SK-N-SH (cell line): ENCODE measurements around the gene GOLGA3. TPM values are rescaled to one million over a fixed set of nuclear protein-coding genes. Genes with fewer than 3 reads are reported as not detected.
"Not testable (repeated sequence)": the region's sequence is repeated elsewhere in the genome, so short reads cannot be mapped to it uniquely, and the experiment has no call there.

ENCODE experiments used
- CTCF ChIA-PET: fragments of 300-600, 350-600 bp; formaldehyde crosslinking; extraction: SDS; loops from one replicate; lab custom pipeline; 2021; lab: Yijun Ruan, JAX
- POLR2A ChIA-PET: fragments of 350-600 bp; sonication (Branson Sonifier 250); formaldehyde crosslinking; extraction: SDS; loops from one replicate; lab custom pipeline; 2020; ENCODE audit warnings: antibody characterized with exemption, inconsistent platforms; lab: Yijun Ruan, JAX
- DNase-seq: peaks from one replicate; pipeline ENCODE4 v3.0.0; 2012
- H2AFZ ChIP-seq: fragments of 200-600 bp; sonication (generic); 2 replicates; pipeline ENCODE4 v1.8.1; 2016; ENCODE audit warnings: antibody characterized with exemption, mild to moderate bottlenecking, low read depth
- H3F3A ChIP-seq: fragments of 200-600 bp; sonication (generic); replicated peaks from 2 replicates; pipeline ENCODE3; 2016; ENCODE audit warnings: antibody characterized with exemption, mild to moderate bottlenecking; ENCODE audit not compliant: insufficient read depth
- H3K27ac ChIP-seq, 2 experiments: fragments of 200-500 bp in 1 of 2; fragments of 200-600 bp in 1 of 2; sonication (Bioruptor generic) in 1 of 2; sonication (generic), shearing (Covaris generic) in 1 of 2; 2 replicates each; pipeline versions ENCODE4 v1.5.1 to v1.6.1; 2014 to 2016; ENCODE audit warnings: low read depth in 2 of 2, inconsistent platforms in 1 of 2, low read length in 1 of 2, mild to moderate bottlenecking in 1 of 2, mixed read lengths in 1 of 2
- H3K27me3 ChIP-seq: fragments of 200-600 bp; sonication (generic), shearing (Covaris generic); 2 replicates; pipeline ENCODE4 v1.6.1; 2016; ENCODE audit warnings: mixed run types; ENCODE audit not compliant: insufficient read depth
- H3K36me3 ChIP-seq, 2 experiments: fragments of 200-500 bp in 1 of 2; fragments of 200-600 bp in 1 of 2; sonication (Bioruptor generic) in 1 of 2; sonication (generic) in 1 of 2; replicated peaks in 1 of 2; 2 replicates each; pipeline versions ENCODE3 to v1.5.1; 2014 to 2016; ENCODE audit warnings: low read length in 1 of 2, mild to moderate bottlenecking in 1 of 2; ENCODE audit not compliant: insufficient read depth in 2 of 2, control insufficient read depth in 1 of 2
- H3K4me1 ChIP-seq, 2 experiments: fragments of 200-500 bp in 1 of 2; fragments of 200-600 bp in 1 of 2; sonication (Bioruptor generic) in 1 of 2; sonication (generic), shearing (Covaris generic) in 1 of 2; 2 replicates each; pipeline versions ENCODE4 v1.5.1 to v1.6.1; 2014 to 2016; ENCODE audit warnings: low read depth in 1 of 2, low read length in 1 of 2, mixed run types in 1 of 2; ENCODE audit not compliant: insufficient read depth in 2 of 2, control insufficient read depth in 1 of 2
- H3K4me2 ChIP-seq: fragments of 200-600 bp; sonication (generic), shearing (Covaris generic); 2 replicates; pipeline ENCODE4 v1.6.1; 2017; ENCODE audit warnings: mixed run types
- H3K4me3 ChIP-seq, 2 experiments: fragments of 200-500 bp in 1 of 2; fragments of 200-600 bp in 1 of 2; sonication (Bioruptor generic) in 1 of 2; sonication (generic), shearing (Covaris generic) in 1 of 2; 2 replicates each; pipeline versions ENCODE4 v1.5.1 to v1.8.1; 2014 to 2016; ENCODE audit warnings: low read depth in 2 of 2, inconsistent platforms in 1 of 2, low read length in 1 of 2, mild to moderate bottlenecking in 1 of 2, mixed read lengths in 1 of 2, moderate library complexity in 1 of 2
- H3K79me2 ChIP-seq: fragments of 200-600 bp; sonication (generic); 2 replicates; pipeline ENCODE4 v1.8.1; 2017; ENCODE audit warnings: mild to moderate bottlenecking; ENCODE audit not compliant: insufficient read depth
- H3K9ac ChIP-seq: fragments of 200-600 bp; sonication (generic); 2 replicates; pipeline ENCODE4 v1.6.1; 2017; ENCODE audit warnings: mixed run types
- H3K9me2 ChIP-seq: fragments of 200-600 bp; sonication (generic); 2 replicates; pipeline ENCODE4 v1.6.1; 2017; ENCODE audit warnings: mixed run types
- H3K9me3 ChIP-seq: fragments of 200-600 bp; sonication (generic); 2 replicates; pipeline ENCODE4 v1.6.1; 2017; ENCODE audit warnings: mixed run types, mild to moderate bottlenecking, moderate library complexity
- H4K20me1 ChIP-seq: fragments of 200-600 bp; sonication (generic); 2 replicates; pipeline ENCODE4 v1.6.1; 2017; ENCODE audit warnings: mild to moderate bottlenecking, mixed run types; ENCODE audit not compliant: insufficient read depth
- CHD2 ChIP-seq: fragments of 150-350 bp; IDR thresholded peaks from 2 replicates; pipeline ENCODE4 v1.6.1; 2018; ENCODE audit warnings: low read length; ENCODE audit not compliant: partially characterized antibody
- ELF1 ChIP-seq: IDR thresholded peaks from 2 replicates; pipeline ENCODE4 v1.4.0; 2012
- FOXJ3 ChIP-seq: sonication (generic); formaldehyde crosslinking; IDR thresholded peaks from 2 replicates; pipeline ENCODE4 v1.5.1; 2020; ENCODE audit warnings: mild to moderate bottlenecking, missing genetic modification reagents
- FOXM1 ChIP-seq: IDR thresholded peaks from 2 replicates; pipeline ENCODE4 v1.4.0; 2012; ENCODE audit warnings: low read depth, mild to moderate bottlenecking
- GABPA ChIP-seq: IDR thresholded peaks from 2 replicates; pipeline ENCODE4 v1.4.0; 2012; ENCODE audit warnings: low read depth, mild to moderate bottlenecking
- GATA2 ChIP-seq: sonication (generic); formaldehyde crosslinking; IDR thresholded peaks from 2 replicates; pipeline ENCODE4 v1.5.0; 2020; ENCODE audit warnings: mild to moderate bottlenecking, missing genetic modification reagents
- MEF2A ChIP-seq: IDR thresholded peaks from 2 replicates; pipeline ENCODE4 v1.4.0; 2012; ENCODE audit warnings: low read depth, borderline replicate concordance
- MXI1 ChIP-seq: IDR thresholded peaks from 2 replicates; pipeline ENCODE4 v1.6.1; 2012; ENCODE audit warnings: mild to moderate bottlenecking, low read depth, low read length, improper control_type of control experiment
- NFIC ChIP-seq: IDR thresholded peaks from 2 replicates; pipeline ENCODE4 v1.4.0; 2012; ENCODE audit warnings: borderline replicate concordance
- RAD21 ChIP-seq: IDR thresholded peaks from 2 replicates; pipeline ENCODE4 v1.6.1; 2012; ENCODE audit warnings: mild to moderate bottlenecking, low read length
- RCOR1 ChIP-seq: fragments of 150-350 bp; IDR thresholded peaks from 2 replicates; pipeline ENCODE4 v1.6.1; 2017; ENCODE audit warnings: antibody characterized with exemption, low read length
- RFX5 ChIP-seq: IDR thresholded peaks from 2 replicates; pipeline ENCODE4 v1.6.1; 2012; ENCODE audit warnings: mild to moderate bottlenecking, improper control_type of control experiment, low read length
- RXRA ChIP-seq: IDR thresholded peaks from 2 replicates; pipeline ENCODE4 v1.4.0; 2012; ENCODE audit warnings: low read depth, mild to moderate bottlenecking, borderline replicate concordance
- SMC3 ChIP-seq: IDR thresholded peaks from 2 replicates; pipeline ENCODE4 v1.6.1; 2012; ENCODE audit warnings: low read depth, low read length, improper control_type of control experiment
- TAF1 ChIP-seq: IDR thresholded peaks from 2 replicates; pipeline ENCODE4 v1.6.1; 2012; ENCODE audit warnings: low read depth, mild to moderate bottlenecking, low read length, moderate library complexity, borderline replicate concordance
- TCF12 ChIP-seq: IDR thresholded peaks from 2 replicates; pipeline ENCODE4 v1.4.0; 2012
- TEAD4 ChIP-seq: IDR thresholded peaks from 2 replicates; pipeline ENCODE4 v1.4.0; 2012; ENCODE audit warnings: mild to moderate bottlenecking, borderline replicate concordance; ENCODE audit not compliant: insufficient read depth
- USF1 ChIP-seq: IDR thresholded peaks from 2 replicates; pipeline ENCODE4 v1.4.0; 2012; ENCODE audit warnings: low read depth, borderline replicate concordance
- USF2 ChIP-seq: fragments of 150-350 bp; IDR thresholded peaks from 2 replicates; pipeline ENCODE4 v1.6.1; 2017; ENCODE audit warnings: antibody characterized with exemption, low read length, low read depth, borderline replicate concordance
- WGBS: methylation state at CpG from one replicate; pipeline ENCODE4 v1.1.6; 2017; ENCODE audit warnings: low lambda C conversion rate; 5-methylcytosine and 5-hydroxymethylcytosine counted together
- polyA plus RNA-seq, 3 experiments: library from polyadenylated mRNA; depleted of rRNA; stranded (reverse); fragments of >200 nt; gene quantifications; 2 replicates each; pipeline ENCODE4 v1.2.3, GENCODE V29; 2012
- TF ChIP-seq, protein P1 (sequence below): fragments of 150-350 bp; IDR thresholded peaks from 2 replicates; pipeline ENCODE4 v1.6.1; 2016; ENCODE audit warnings: mild to moderate bottlenecking, low read depth, low read length

The GOLGA3 gene
- polyA plus RNA-seq, 1 of the 3 experiments (the other 2 are of a cell fraction): 16.9 TPM

GRCh38 chr12:132855211-132855610 lies 26.5 kb upstream of the GOLGA3 start:
- POLR2A ChIA-PET: not testable (repeated sequence)
- peaks cover 25 to 67% of the 10 kb centered on the region in 2 experiments for H3K36me3 ChIP-seq

GRCh38 chr12:132853285-132854092 lies 24.8 kb upstream of the GOLGA3 start:
- no peak for TF ChIP-seq CHD2
- TF ChIP-seq FOXJ3 (CRISPR knock-in tag): no peak
- TF ChIP-seq MEF2A: no peak
- no peak for TF ChIP-seq NFIC
- TF ChIP-seq SMC3: no peak
- TF ChIP-seq, all 33 proteins: peak for 0
- H4K20me1 ChIP-seq: no peaks in the 10 kb centered on the region
- no peak overlapping the region for H3K4me2 ChIP-seq
- no peaks in the 10 kb centered on the region for H3K4me1 ChIP-seq
- H3K9me2 ChIP-seq: no peaks in the 10 kb centered on the region
- POLR2A ChIA-PET: no interaction called here
- no peak overlapping the region for H3K27ac ChIP-seq
- no peaks in the 10 kb centered on the region for H3K9me3 ChIP-seq
- H3K36me3 ChIP-seq: peaks cover 22 to 55% of the 10 kb centered on the region in 2 experiments
- 0 out of 2 replicates have a peak, but pooled peaks cover 2% of the 10 kb centered on the region for H3K79me2 ChIP-seq
- H3K27me3 ChIP-seq: no peaks in the 10 kb centered on the region
- H2AFZ ChIP-seq: no peak overlapping the region
- H3F3A ChIP-seq: no peaks in the 10 kb centered on the region
- DNase-seq: no peak
- no peak overlapping the region for H3K9ac ChIP-seq
- CTCF ChIA-PET: no interaction called here
- no peak overlapping the region for H3K4me3 ChIP-seq
- WGBS: 93% methylated on average over 40 of the region's 51 CpGs

More at GRCh38 chr12:132855211-132855610, 26.5 kb upstream of the GOLGA3 start:
- H3K27ac ChIP-seq, H3K9me2 ChIP-seq, H2AFZ ChIP-seq, H3K4me1 ChIP-seq, H4K20me1 ChIP-seq, DNase-seq, H3K9me3 ChIP-seq, CTCF ChIA-PET, H3K79me2 ChIP-seq, H3K4me2 ChIP-seq, H3K9ac ChIP-seq, H3K4me3 ChIP-seq, H3K27me3 ChIP-seq, H3F3A ChIP-seq: not testable (repeated sequence)
- WGBS: 94% methylated on average over 14 of the region's 14 CpGs

GRCh38 chr12:132852496-132852895 lies 23.8 kb upstream of the GOLGA3 start:
- ChIA-PET POLR2A (no interaction called here), CTCF (no interaction called here)
- H3K27ac ChIP-seq: no peak overlapping the region
- no peak overlapping the region for H3K4me2 ChIP-seq
- 97% methylated on average over 6 of the region's 12 CpGs for WGBS
- no peak overlapping the region for H2AFZ ChIP-seq
- no peaks in the 10 kb centered on the region for H4K20me1 ChIP-seq
- 0 out of 2 replicates have a peak, but pooled peaks cover 2% of the 10 kb centered on the region for H3K79me2 ChIP-seq
- no peak overlapping the region for H3K4me3 ChIP-seq
- H3F3A ChIP-seq: no peaks in the 10 kb centered on the region
- H3K4me1 ChIP-seq: no peaks in the 10 kb centered on the region
- no peaks in the 10 kb centered on the region for H3K27me3 ChIP-seq
- DNase-seq: no peak
- H3K9me2 ChIP-seq: no peaks in the 10 kb centered on the region
- peaks cover 20 to 60% of the 10 kb centered on the region in 2 experiments for H3K36me3 ChIP-seq
- no peaks in the 10 kb centered on the region for H3K9me3 ChIP-seq
- no peak overlapping the region for H3K9ac ChIP-seq
- no peak for TF ChIP-seq USF1
- TF ChIP-seq GABPA: no peak
- TF ChIP-seq MEF2A: no peak
- TF ChIP-seq TEAD4: no peak
- no peak for TF ChIP-seq MXI1
- no peak for TF ChIP-seq FOXM1
- TF ChIP-seq TCF12: no peak
- no peak for TF ChIP-seq TAF1
- TF ChIP-seq, protein P1, sequence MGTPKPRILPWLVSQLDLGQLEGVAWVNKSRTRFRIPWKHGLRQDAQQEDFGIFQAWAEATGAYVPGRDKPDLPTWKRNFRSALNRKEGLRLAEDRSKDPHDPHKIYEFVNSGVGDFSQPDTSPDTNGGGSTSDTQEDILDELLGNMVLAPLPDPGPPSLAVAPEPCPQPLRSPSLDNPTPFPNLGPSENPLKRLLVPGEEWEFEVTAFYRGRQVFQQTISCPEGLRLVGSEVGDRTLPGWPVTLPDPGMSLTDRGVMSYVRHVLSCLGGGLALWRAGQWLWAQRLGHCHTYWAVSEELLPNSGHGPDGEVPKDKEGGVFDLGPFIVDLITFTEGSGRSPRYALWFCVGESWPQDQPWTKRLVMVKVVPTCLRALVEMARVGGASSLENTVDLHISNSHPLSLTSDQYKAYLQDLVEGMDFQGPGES: no peak
- no peak for TF ChIP-seq RCOR1
- no peak for TF ChIP-seq USF2
- no peak for TF ChIP-seq RXRA
- no peak for TF ChIP-seq GATA2 (CRISPR knock-in tag)
- no peak for TF ChIP-seq ELF1
- TF ChIP-seq RAD21: no peak
- TF ChIP-seq RFX5: no peak
